ENCODE data around the gene MCOLN1. TPM values are rescaled to one million over a fixed set of nuclear protein-coding genes. Genes with fewer than 3 reads are reported as not detected.
"Not testable (repeated sequence)": the region's sequence is repeated elsewhere in the genome, so short reads cannot be mapped to it uniquely, and the experiment has no call there.

Gene MCOLN1
- total RNA-seq, 1 donor from 2014 or later, result 5.2 TPM

DNA sequence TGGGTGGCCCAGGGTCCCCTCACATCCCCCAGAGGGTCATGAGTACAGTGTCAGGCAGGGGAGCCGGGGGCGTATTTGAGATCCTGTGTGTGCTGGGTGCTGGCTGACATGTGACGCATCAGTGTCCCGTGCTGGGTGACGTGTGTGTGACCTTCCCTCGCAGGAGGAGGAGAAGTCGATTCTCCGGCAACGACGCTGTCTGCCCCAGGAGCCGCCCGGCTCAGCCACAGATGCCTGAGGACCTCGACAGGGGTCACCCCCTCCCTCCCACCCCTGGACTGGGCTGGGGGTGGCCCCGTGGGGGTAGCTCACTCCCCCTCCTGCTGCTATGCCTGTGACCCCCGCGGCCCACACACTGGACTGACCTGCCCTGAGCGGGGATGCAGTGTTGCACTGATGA lies 38.9 kb downstream of the MCOLN1 start:
- Histone ChIP-seq H3K4me1 (ENCODE audit: control insufficient read depth in 3 of 3, insufficient read depth in 3 of 3, low read length in 3 of 3) (no peaks in the 10 kb centered on the region), H3K27me3 (ENCODE audit: control insufficient read depth in 3 of 3, insufficient read depth in 3 of 3, low read length in 3 of 3) (no peaks in the 10 kb centered on the region), H3K9me3 (ENCODE audit: control insufficient read depth in 3 of 3, low read length in 3 of 3) (no peaks in the 10 kb centered on the region), H3K36me3 (ENCODE audit: control insufficient read depth in 3 of 3, insufficient read depth in 3 of 3, low read length in 3 of 3) (peaks cover 37 to 40% (median 37%) of the 10 kb centered on the region in 3 donors), H3K4me3 (ENCODE audit: low read length in 3 of 3) (no peak overlapping the region), H3K27ac (ENCODE audit: low read depth, low read length) (no peak overlapping the region), H3K9ac (ENCODE audit: low read depth in 1 of 3, low read length in 3 of 3) (no peak overlapping the region)

DNA sequence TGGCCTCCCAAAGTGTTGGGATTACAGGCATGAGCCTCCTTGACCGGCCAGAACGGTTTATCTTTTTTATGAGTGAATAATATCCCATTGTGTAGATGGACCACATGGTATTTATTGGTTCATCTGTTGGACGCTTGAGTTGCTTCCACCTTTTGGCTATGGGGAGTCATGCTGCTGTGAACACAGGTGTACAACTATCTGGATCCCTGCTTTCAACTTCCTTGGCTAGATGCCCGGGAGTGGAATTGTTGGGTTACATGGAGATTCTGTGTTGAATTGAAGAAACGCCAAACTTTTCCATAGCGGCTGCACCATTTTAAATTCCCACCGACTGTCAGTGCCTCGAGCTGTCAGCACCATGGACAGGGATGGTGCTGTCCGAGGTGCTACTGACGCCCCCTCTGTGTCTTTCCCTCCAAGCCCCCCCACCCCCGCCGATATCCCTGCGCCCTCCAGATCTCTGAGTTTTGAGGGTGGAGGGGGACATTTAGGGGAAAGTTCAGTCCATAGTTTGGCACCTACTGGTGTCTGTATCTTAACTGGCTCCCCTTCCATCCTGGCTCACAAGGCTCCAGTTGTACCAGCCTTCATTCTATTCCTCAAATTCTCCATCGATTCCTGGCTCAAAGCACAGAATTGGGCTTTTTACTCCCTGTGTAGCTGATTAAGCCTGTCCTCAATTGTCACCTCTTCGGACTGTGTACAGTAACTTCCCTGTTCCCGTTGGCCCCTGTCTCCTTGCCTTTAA lies 40.4 kb downstream of the MCOLN1 start:
- no peaks in the 10 kb centered on the region for H3K4me1 ChIP-seq (ENCODE audit: control insufficient read depth in 3 of 3, insufficient read depth in 3 of 3, low read length in 3 of 3)
- peaks cover 23 to 27% (median 25%) of the 10 kb centered on the region in 3 donors for H3K36me3 ChIP-seq (ENCODE audit: control insufficient read depth in 3 of 3, insufficient read depth in 3 of 3, low read length in 3 of 3)
- H3K4me3 ChIP-seq (ENCODE audit: low read length in 3 of 3), result no peak overlapping the region
- no peak overlapping the region for H3K9ac ChIP-seq (ENCODE audit: low read depth in 1 of 3, low read length in 3 of 3)
- no peak overlapping the region for H3K27ac ChIP-seq (ENCODE audit: low read depth, low read length)
- H3K9me3 ChIP-seq (ENCODE audit: control insufficient read depth in 3 of 3, low read length in 3 of 3), result no peaks in the 10 kb centered on the region
- no peaks in the 10 kb centered on the region for H3K27me3 ChIP-seq (ENCODE audit: control insufficient read depth in 3 of 3, insufficient read depth in 3 of 3, low read length in 3 of 3)

DNA sequence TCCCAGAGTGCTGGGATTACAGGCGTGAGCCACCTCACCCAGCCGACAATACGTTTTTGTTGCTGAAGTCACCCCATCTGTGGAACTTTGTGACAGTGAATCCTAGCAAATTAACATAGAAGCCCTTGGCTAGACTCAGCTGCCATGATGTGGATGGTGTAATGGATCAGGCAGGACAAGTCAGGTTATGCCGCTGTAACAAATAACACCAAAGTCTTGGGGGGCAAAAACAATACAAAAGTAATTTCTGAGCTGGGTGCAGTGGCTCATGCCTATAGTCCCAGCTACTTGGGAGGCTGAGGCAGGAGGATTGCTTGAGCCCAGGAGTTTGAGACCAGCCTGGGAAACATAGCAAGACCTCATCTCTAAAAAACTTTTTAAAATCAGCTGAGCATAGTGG lies 42.4 kb downstream of the MCOLN1 start:
- Histone ChIP-seq H3K9ac (ENCODE audit: low read depth in 1 of 3, low read length in 3 of 3) (no peak overlapping the region), H3K27ac (ENCODE audit: low read depth, low read length) (no peak overlapping the region), H3K9me3 (ENCODE audit: control insufficient read depth in 3 of 3, low read length in 3 of 3) (no peaks in the 10 kb centered on the region), H3K4me1 (ENCODE audit: control insufficient read depth in 3 of 3, insufficient read depth in 3 of 3, low read length in 3 of 3) (no peaks in the 10 kb centered on the region), H3K27me3 (ENCODE audit: control insufficient read depth in 3 of 3, insufficient read depth in 3 of 3, low read length in 3 of 3) (no peaks in the 10 kb centered on the region), H3K4me3 (ENCODE audit: low read length in 3 of 3) (no peak overlapping the region), H3K36me3 (ENCODE audit: control insufficient read depth in 3 of 3, insufficient read depth in 3 of 3, low read length in 3 of 3) (peaks cover 7 to 12% (median 11%) of the 10 kb centered on the region in 3 donors)

DNA sequence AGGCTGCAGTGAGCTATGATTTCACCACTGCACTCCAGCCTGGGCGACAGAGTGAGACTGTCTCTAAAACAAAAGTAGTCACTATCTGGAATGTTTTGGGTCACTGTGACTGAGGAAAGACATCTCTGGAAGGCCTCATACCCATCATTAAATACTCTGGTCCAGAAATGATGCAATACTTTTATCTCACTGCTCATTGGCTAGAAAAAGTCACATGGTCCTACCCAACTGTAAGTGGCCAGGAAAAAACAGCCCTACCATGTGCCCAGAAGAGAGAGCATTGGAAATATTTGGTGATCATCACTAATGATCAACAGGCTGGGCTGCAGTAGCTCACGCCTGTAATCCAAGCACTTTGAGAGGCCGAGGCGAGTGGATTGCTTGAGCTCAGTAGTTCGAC lies 42.9 kb downstream of the MCOLN1 start:
- H3K27me3 ChIP-seq (ENCODE audit: control insufficient read depth in 3 of 3, insufficient read depth in 3 of 3, low read length in 3 of 3), result no peaks in the 10 kb centered on the region
- no peak overlapping the region for H3K27ac ChIP-seq (ENCODE audit: low read depth, low read length)
- no peak overlapping the region for H3K4me3 ChIP-seq (ENCODE audit: low read length in 3 of 3)
- H3K9me3 ChIP-seq (ENCODE audit: control insufficient read depth in 3 of 3, low read length in 3 of 3), result no peaks in the 10 kb centered on the region
- peaks cover 4 to 9% (median 8%) of the 10 kb centered on the region in 3 donors for H3K36me3 ChIP-seq (ENCODE audit: control insufficient read depth in 3 of 3, insufficient read depth in 3 of 3, low read length in 3 of 3)
- H3K4me1 ChIP-seq (ENCODE audit: control insufficient read depth in 3 of 3, insufficient read depth in 3 of 3, low read length in 3 of 3), result no peaks in the 10 kb centered on the region
- no peak overlapping the region for H3K9ac ChIP-seq (ENCODE audit: low read depth in 1 of 3, low read length in 3 of 3)

DNA sequence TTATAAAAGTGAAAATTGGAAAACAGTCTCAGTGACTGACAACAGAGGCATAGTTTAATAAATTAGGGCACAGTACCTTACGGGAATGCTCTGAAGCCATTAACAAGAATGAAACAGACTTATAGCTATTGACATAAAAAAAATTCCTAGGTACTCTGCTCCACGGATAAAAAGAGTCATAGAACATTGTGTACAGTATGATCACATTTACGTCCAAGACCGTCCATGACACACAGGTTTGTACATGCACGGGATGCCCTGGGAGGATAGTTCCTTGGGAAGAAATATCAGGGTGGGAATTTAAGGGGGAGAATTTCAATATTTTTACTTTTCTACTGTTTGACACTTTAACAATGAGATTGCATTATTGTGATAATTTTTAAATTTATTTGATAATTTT lies 48.3 kb downstream of the MCOLN1 start:
- no peaks in the 10 kb centered on the region for H3K9me3 ChIP-seq (ENCODE audit: control insufficient read depth in 3 of 3, low read length in 3 of 3)
- H3K27ac ChIP-seq (ENCODE audit: low read depth, low read length), result no peak overlapping the region
- H3K36me3 ChIP-seq (ENCODE audit: control insufficient read depth in 3 of 3, insufficient read depth in 3 of 3, low read length in 3 of 3), result no peaks in the 10 kb centered on the region
- no peak overlapping the region for H3K4me3 ChIP-seq (ENCODE audit: low read length in 3 of 3)
- H3K27me3 ChIP-seq (ENCODE audit: control insufficient read depth in 3 of 3, insufficient read depth in 3 of 3, low read length in 3 of 3), result no peaks in the 10 kb centered on the region
- no peak overlapping the region for H3K9ac ChIP-seq (ENCODE audit: low read depth in 1 of 3, low read length in 3 of 3)
- no peaks in the 10 kb centered on the region for H3K4me1 ChIP-seq (ENCODE audit: control insufficient read depth in 3 of 3, insufficient read depth in 3 of 3, low read length in 3 of 3)

DNA sequence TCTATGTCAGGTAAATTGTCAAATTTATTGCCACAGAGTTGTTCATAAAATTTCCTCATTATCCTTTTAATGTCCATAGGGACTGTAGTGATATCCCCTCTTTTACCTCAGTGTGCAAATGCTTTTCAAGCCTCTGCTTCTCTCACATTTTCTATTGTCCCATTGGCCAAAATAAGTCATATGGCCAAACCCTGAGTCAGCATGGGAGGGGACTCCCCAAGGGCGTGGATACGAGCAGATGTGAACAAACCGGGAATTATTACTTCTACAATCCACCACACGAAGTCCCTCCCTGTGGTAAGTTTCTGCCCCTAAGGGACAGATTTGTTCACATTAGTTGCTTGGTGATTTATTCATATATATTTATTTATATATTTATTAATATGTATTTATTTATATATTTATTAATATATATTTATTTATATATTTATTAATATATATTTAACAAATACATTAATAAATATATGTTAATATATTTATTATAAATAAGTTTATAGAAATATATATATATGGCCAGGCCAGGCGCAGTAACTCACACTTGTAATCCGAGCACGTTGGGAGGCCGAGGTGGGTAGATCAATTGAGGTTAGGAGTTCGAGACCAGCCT lies 53.1 kb downstream of the MCOLN1 start:
- H3K27ac ChIP-seq (ENCODE audit: low read depth, low read length), result no peak overlapping the region
- no peak overlapping the region for H3K4me3 ChIP-seq (ENCODE audit: low read length in 3 of 3)
- no peak overlapping the region for H3K9ac ChIP-seq (ENCODE audit: low read depth in 1 of 3, low read length in 3 of 3)
- no peaks in the 10 kb centered on the region for H3K27me3 ChIP-seq (ENCODE audit: control insufficient read depth in 3 of 3, insufficient read depth in 3 of 3, low read length in 3 of 3)
- H3K36me3 ChIP-seq (ENCODE audit: control insufficient read depth in 3 of 3, insufficient read depth in 3 of 3, low read length in 3 of 3), result no peaks in the 10 kb centered on the region
- H3K4me1 ChIP-seq (ENCODE audit: control insufficient read depth in 3 of 3, insufficient read depth in 3 of 3, low read length in 3 of 3), result no peaks in the 10 kb centered on the region
- no peaks in the 10 kb centered on the region for H3K9me3 ChIP-seq (ENCODE audit: control insufficient read depth in 3 of 3, low read length in 3 of 3)

DNA sequence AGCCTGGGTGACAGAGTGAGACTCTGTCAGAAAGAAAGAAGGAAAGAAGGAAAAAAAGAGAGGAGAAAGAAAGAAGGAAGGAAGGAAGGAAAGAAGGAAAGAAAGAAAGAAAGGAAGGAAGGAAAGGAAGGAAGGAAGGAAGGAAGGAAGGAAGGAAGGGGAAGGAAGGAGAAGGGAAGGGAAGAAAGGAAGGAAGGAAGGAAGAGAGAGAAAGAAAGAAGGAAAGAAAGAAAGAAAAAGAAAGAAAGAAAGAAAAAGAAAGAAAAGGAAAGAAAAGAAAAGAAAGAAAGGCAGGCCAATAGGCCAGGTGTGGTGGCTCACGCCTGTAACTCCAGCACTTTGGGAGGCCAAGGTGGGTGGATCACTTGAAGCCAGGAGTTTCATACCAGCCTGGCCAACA lies 55.0 kb downstream of the MCOLN1 start:
- not testable (repeated sequence) for H3K4me1 ChIP-seq (ENCODE audit: control insufficient read depth in 3 of 3, insufficient read depth in 3 of 3, low read length in 3 of 3); H3K9me3 ChIP-seq (ENCODE audit: control insufficient read depth in 3 of 3, low read length in 3 of 3); H3K9ac ChIP-seq (ENCODE audit: low read depth in 1 of 3, low read length in 3 of 3); H3K4me3 ChIP-seq (ENCODE audit: low read length in 3 of 3); H3K36me3 ChIP-seq (ENCODE audit: control insufficient read depth in 3 of 3, insufficient read depth in 3 of 3, low read length in 3 of 3); H3K27ac ChIP-seq (ENCODE audit: low read depth, low read length); H3K27me3 ChIP-seq (ENCODE audit: control insufficient read depth in 3 of 3, insufficient read depth in 3 of 3, low read length in 3 of 3)

DNA sequence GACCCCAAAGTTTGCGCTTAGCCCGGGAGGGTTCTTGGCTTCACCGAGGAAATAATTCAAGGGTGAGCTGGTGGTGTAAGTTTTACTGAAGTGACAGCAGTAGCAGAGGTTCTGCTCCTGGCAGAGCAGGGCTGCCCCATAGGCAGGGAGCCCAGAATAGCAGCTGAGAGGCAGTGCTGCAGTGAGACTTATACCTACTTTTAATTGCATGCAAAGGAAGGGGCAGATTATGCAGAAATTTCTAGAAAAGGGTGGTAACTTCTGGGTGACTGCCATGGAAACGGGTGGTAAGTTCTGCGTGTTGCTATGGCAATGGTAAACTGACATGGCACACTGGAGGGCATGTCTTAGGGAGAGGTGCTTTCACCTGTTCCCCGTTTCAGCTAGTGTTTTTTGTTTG lies 55.7 kb downstream of the MCOLN1 start:
- Histone ChIP-seq H3K36me3 (ENCODE audit: control insufficient read depth in 3 of 3, insufficient read depth in 3 of 3, low read length in 3 of 3) (no peaks in the 10 kb centered on the region), H3K27ac (ENCODE audit: low read depth, low read length) (no peak overlapping the region), H3K27me3 (ENCODE audit: control insufficient read depth in 3 of 3, insufficient read depth in 3 of 3, low read length in 3 of 3) (no peaks in the 10 kb centered on the region), H3K9ac (ENCODE audit: low read depth in 1 of 3, low read length in 3 of 3) (no peak overlapping the region), H3K9me3 (ENCODE audit: control insufficient read depth in 3 of 3, low read length in 3 of 3) (no peaks in the 10 kb centered on the region), H3K4me3 (ENCODE audit: low read length in 3 of 3) (no peak overlapping the region), H3K4me1 (ENCODE audit: control insufficient read depth in 3 of 3, insufficient read depth in 3 of 3, low read length in 3 of 3) (no peaks in the 10 kb centered on the region)

DNA sequence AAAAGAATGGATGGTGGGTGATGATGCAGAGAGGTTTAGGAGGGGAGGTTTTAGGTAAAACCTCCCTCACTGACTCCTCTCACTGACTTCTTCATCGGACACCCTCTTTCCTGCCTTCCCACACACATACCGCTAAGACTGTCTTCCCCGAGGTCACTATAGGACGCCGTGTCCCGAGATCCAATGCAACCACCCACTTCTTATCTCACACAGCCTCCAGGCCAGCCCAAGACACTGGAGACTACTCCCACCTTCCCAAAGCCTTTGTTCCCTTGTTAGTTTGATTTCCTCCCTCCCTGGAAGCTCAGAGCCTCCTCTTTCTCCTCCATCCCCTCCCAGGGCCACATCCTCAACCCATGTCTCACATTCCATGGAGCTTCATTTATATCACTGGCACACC lies 56.8 kb downstream of the MCOLN1 start:
- no peak overlapping the region for H3K27ac ChIP-seq (ENCODE audit: low read depth, low read length)
- H3K27me3 ChIP-seq (ENCODE audit: control insufficient read depth in 3 of 3, insufficient read depth in 3 of 3, low read length in 3 of 3), result no peaks in the 10 kb centered on the region
- no peaks in the 10 kb centered on the region for H3K4me1 ChIP-seq (ENCODE audit: control insufficient read depth in 3 of 3, insufficient read depth in 3 of 3, low read length in 3 of 3)
- no peak overlapping the region for H3K4me3 ChIP-seq (ENCODE audit: low read length in 3 of 3)
- H3K9me3 ChIP-seq (ENCODE audit: control insufficient read depth in 3 of 3, low read length in 3 of 3), result no peaks in the 10 kb centered on the region
- H3K9ac ChIP-seq (ENCODE audit: low read depth in 1 of 3, low read length in 3 of 3), result no peak overlapping the region
- H3K36me3 ChIP-seq (ENCODE audit: control insufficient read depth in 3 of 3, insufficient read depth in 3 of 3, low read length in 3 of 3), result no peaks in the 10 kb centered on the region

DNA sequence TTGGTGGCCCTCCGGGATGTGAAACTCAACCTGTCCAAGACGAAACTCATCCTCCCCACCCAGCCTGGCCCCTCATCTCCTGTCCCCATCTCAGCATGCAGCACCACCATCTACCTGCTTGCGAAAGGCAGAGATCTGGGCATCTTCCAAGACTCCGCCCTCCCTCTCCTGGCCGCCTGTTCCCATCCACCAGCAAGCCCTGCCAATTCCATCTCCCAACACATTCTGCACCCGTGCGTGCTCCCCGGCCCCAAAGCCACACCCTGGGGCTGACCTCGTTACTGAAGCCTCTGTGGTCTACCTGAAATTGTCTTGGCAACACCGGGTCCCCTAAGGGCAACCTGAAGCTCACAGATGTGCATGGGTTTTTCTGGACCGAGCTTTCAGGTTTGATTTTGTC lies 60.0 kb downstream of the MCOLN1 start:
- H3K4me3 ChIP-seq (ENCODE audit: low read length in 3 of 3), result no peak overlapping the region
- H3K4me1 ChIP-seq (ENCODE audit: control insufficient read depth in 3 of 3, insufficient read depth in 3 of 3, low read length in 3 of 3), result no peaks in the 10 kb centered on the region
- no peaks in the 10 kb centered on the region for H3K36me3 ChIP-seq (ENCODE audit: control insufficient read depth in 3 of 3, insufficient read depth in 3 of 3, low read length in 3 of 3)
- no peaks in the 10 kb centered on the region for H3K27me3 ChIP-seq (ENCODE audit: control insufficient read depth in 3 of 3, insufficient read depth in 3 of 3, low read length in 3 of 3)
- H3K27ac ChIP-seq (ENCODE audit: low read depth, low read length), result no peak overlapping the region
- H3K9me3 ChIP-seq (ENCODE audit: control insufficient read depth in 3 of 3, low read length in 3 of 3), result no peaks in the 10 kb centered on the region
- H3K9ac ChIP-seq (ENCODE audit: low read depth in 1 of 3, low read length in 3 of 3), result no peak overlapping the region
